ENCODE measurements around the gene PHF2.

The PHF2 gene

DNA sequence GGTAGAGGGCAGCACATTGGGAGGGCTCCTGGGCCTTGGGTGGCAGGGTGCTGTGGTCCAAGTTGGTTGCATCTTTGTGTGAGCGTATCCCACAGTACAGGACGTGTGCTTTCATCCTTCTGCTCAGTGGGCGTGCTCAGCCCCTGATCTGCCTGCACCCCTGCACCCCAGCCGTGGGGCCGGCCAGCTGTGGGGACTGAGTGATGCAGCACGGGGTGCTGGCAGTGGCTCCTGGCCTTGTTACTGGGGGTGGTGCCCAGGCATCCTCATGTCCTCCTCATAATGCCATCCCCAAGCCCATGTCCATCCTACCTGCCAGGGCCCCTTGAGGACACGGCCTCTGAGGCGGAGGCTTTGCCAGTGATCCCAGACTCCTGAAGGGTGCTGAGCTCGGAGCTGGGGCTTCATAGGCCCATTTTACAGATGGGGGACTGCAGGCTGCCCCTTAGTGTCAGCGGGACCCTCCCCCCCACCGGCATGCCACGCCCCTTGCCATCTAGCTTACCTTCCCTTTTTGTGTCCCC lies 100.7 kb downstream of the PHF2 start:
- CTCF ChIA-PET: no interaction called here
- no peak for DNase-seq (ENCODE audit: extremely low spot score)
- TF ChIP-seq ZNF384 (IDR thresholded peaks at IDR 0.05): no peak
- no peak for TF ChIP-seq FOXM1 (IDR thresholded peaks at IDR 0.05; ENCODE audit: borderline replicate concordance)
- no peak for TF ChIP-seq ELF4 (IDR thresholded peaks at IDR 0.05)
- TF ChIP-seq, protein P1, sequence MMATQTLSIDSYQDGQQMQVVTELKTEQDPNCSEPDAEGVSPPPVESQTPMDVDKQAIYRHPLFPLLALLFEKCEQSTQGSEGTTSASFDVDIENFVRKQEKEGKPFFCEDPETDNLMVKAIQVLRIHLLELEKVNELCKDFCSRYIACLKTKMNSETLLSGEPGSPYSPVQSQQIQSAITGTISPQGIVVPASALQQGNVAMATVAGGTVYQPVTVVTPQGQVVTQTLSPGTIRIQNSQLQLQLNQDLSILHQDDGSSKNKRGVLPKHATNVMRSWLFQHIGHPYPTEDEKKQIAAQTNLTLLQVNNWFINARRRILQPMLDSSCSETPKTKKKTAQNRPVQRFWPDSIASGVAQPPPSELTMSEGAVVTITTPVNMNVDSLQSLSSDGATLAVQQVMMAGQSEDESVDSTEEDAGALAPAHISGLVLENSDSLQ (IDR thresholded peaks at IDR 0.05): no peak
- no peak for TF ChIP-seq CTBP1 (IDR thresholded peaks at IDR 0.05; ENCODE audit: borderline replicate concordance)
- TF ChIP-seq L3MBTL2 (conservative IDR thresholded peaks at IDR 0.05): no peak
- TF ChIP-seq SP1 (IDR thresholded peaks at IDR 0.05): no peak
- POLR2A ChIA-PET: no interaction called here

DNA sequence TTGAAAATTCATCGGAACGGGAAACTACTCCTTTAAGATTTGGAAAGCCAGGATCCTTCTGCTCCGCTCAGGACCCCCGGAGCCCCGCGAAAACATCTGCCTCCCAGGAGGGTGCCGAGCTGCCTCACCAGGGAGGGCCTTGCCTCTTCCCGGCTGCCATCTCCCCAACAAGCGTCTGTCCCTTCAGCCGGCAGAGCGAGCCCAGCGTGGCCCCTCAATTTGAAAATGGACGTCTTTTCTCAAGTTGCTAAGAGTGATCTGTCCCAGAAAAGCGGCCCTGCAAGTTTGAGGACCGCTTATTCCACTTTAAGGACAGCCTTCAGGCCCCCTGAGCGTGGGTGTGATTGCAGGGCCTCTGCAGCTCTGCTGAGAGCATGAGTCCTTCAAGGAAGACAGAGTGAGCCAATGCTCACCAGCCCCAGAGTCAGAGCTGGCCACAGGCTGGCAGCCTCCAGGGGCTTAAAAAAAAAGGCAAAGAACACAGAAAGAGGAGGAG lies 101.3 kb downstream of the PHF2 start:
- CTCF ChIA-PET: no interaction called here
- POLR2A ChIA-PET: no interaction called here

DNA sequence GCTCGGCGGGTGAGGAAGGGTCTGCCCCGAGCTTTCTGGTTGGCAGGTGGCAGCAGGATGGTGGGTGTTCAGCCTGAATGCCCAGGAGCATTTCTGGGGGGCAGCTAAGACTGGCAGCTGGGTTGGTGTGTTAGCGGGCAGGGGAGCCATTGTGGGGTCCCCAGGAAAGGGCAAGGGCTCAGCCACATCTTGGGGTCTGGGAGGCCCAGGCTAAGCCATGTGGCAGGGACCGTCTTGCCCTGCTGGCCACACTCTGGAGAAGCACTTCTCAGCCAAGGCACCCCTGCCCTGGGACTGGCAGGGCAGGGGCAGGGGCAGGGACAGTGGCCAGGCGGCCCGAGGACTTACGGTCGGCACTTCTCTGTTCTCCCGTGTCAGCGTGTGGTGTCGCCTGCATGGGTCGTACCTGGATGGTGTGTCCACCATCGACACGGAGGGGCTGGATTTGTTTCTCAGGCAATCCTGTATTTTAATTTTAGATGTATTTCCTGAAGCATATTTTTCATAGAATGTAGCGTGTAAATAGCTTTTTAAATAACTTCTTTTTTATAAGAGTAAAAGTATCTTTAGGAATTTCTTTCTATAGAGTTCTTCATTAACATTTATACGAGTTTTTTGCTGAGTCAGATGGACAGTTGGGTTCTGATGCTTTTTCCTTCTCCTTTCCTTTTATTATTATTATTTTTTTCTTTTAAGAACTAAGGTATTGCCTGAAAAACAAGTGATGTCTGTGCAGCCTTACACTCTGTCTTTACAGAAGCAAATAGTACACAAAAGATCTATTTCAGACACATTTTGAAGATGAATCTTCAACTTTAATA lies 102.0 kb downstream of the PHF2 start:
- CTCF ChIA-PET: no interaction called here
- POLR2A ChIA-PET: no interaction called here
- TF ChIP-seq, protein P1 (IDR thresholded peaks at IDR 0.05): no peak
- TF ChIP-seq FOXK2 (IDR thresholded peaks at IDR 0.05) (no peak), LEF1 (IDR thresholded peaks at IDR 0.05; ENCODE audit: borderline replicate concordance) (no peak), CTBP1 (IDR thresholded peaks at IDR 0.05; ENCODE audit: borderline replicate concordance) (no peak), ZNF384 (IDR thresholded peaks at IDR 0.05) (no peak), NFRKB (IDR thresholded peaks at IDR 0.05) (no peak), SUZ12 (IDR thresholded peaks at IDR 0.05) (no peak), SP1 (IDR thresholded peaks at IDR 0.05) (no peak), HDGF (IDR thresholded peaks at IDR 0.05; ENCODE audit: borderline replicate concordance) (no peak), ARNT (IDR thresholded peaks at IDR 0.05) (no peak), FOXM1 (IDR thresholded peaks at IDR 0.05; ENCODE audit: borderline replicate concordance) (no peak), TARDBP (IDR thresholded peaks at IDR 0.05) (no peak), BHLHE40 (IDR thresholded peaks at IDR 0.05; ENCODE audit: borderline replicate concordance) (no peak), L3MBTL2 (conservative IDR thresholded peaks at IDR 0.05) (no peak), ELF4 (IDR thresholded peaks at IDR 0.05) (no peak), FOXA1 (IDR thresholded peaks at IDR 0.05) (no peak)
- no peak for DNase-seq (ENCODE audit: extremely low spot score)

More for the DNA sequence above, 101.3 kb downstream of the PHF2 start:
- TF ChIP-seq SP1 (IDR thresholded peaks at IDR 0.05) (no peak), NFRKB (IDR thresholded peaks at IDR 0.05) (no peak), TARDBP (IDR thresholded peaks at IDR 0.05) (no peak), HDGF (IDR thresholded peaks at IDR 0.05; ENCODE audit: borderline replicate concordance) (no peak), ZNF384 (IDR thresholded peaks at IDR 0.05) (no peak), BHLHE40 (IDR thresholded peaks at IDR 0.05; ENCODE audit: borderline replicate concordance) (no peak), FOXM1 (IDR thresholded peaks at IDR 0.05; ENCODE audit: borderline replicate concordance) (no peak), FOXK2 (IDR thresholded peaks at IDR 0.05) (no peak), ELF4 (IDR thresholded peaks at IDR 0.05) (no peak)
- no peak for DNase-seq (ENCODE audit: extremely low spot score)

DNA sequence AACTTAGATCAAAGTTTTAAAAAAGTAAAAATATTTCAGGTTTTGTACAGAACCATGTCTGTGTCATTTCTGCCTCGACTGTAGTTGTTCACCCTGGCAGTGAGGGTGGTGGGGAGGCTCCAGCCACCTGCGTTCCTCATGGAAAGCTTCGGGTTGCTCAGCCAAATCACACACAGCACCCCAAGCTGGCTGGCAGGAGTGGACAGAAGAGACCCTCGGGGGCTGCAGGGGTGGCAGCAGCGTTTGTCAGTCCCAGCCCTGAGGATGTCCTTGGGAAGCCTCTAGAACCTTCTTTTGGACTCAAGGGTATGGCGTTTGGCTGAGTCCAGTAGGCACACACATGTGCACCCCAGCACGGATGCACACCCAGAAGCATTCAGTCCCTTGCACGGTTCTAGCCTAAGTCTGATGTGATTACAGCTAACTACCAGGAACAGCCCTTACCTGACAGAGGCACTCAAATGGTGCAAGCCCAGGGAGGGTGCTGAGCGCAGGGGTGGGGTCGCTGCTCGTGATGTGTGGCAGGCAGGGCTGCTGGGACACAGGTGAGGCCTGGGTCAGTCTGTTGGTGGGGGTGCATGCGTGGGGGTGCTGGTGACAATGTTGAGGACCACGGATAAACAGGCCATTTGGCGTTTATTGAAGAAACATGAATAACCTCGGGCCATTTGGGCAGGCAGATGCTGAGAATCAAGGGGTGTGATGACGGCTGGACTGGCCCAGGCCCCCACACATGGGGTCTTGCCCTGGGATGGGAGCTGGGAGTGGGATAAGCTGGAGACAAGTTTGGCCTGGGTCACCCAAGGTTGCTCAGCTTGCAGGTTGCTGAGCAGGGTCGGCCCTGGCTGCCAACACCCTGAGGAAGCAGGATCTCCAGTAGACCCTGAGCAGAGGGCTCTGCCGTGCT lies 103.4 kb downstream of the PHF2 start:
- no peak for DNase-seq (ENCODE audit: extremely low spot score)
- no peak for TF ChIP-seq TARDBP (IDR thresholded peaks at IDR 0.05)
- CTCF ChIA-PET: interaction anchor here (0.5 to 1.0 kb wide), 5 partner anchors 78 to 526 kb away, joined by 3 to 6 read pairs (median 3); no protein-coding TSS in a partner anchor
- POLR2A ChIA-PET: no interaction called here

DNA sequence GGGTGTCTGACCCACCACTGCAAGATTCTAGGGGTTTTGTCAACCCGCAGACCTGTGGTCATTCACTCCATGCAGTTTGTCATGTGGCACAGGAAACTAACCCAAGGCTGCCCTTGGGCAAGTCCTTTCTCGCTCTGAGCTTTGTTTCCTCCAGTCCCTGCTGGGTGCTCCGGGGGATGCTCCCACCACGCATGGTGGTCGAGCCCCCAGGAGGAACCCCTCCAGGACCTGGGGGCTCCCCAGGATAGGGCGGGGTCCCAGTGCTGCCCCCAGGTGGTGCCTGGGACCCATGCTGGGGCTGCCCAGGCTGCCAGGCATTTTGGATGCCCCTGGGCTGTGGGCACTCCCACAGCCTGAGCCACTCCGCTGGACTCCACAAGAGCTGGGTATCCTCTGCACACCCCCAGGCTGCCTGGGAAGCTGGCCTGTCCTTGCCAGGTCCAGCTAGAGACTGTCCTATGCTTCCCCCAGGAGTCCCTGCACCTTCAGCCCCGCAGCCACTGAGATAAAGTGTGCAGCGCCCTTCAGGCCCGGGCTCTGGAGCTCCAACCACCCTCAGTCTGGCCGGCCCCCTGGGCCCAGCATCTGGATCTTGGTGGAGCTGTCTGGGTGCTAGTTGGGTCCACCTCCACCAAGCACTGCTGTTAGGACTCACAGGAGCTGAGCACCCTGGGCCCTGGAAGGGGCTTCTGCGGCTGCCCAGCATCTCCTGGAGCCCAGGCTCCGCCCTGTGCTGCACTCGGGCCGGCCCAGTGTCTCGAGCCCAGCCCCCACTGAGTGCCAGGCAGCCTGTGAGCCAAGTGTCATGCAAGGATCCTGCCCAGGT lies 104.3 kb downstream of the PHF2 start:
- CTCF ChIA-PET: interaction anchor here (0.9 to 2.8 kb wide), 4 partner anchors 283 to 526 kb away, joined by 3 to 14 read pairs (median 4); no protein-coding TSS in a partner anchor
- no peak for DNase-seq (ENCODE audit: extremely low spot score)

More for the DNA sequence above, 104.3 kb downstream of the PHF2 start:
- TF ChIP-seq CTBP1 (IDR thresholded peaks at IDR 0.05; ENCODE audit: borderline replicate concordance) (no peak), TARDBP (IDR thresholded peaks at IDR 0.05) (no peak), SUZ12 (IDR thresholded peaks at IDR 0.05) (no peak), BHLHE40 (IDR thresholded peaks at IDR 0.05; ENCODE audit: borderline replicate concordance) (no peak), NFRKB (IDR thresholded peaks at IDR 0.05) (no peak), ZNF384 (IDR thresholded peaks at IDR 0.05) (no peak), FOXK2 (IDR thresholded peaks at IDR 0.05) (no peak), FOXM1 (IDR thresholded peaks at IDR 0.05; ENCODE audit: borderline replicate concordance) (no peak), ARNT (IDR thresholded peaks at IDR 0.05) (no peak), SP1 (IDR thresholded peaks at IDR 0.05) (no peak), FOXA1 (IDR thresholded peaks at IDR 0.05) (no peak), LEF1 (IDR thresholded peaks at IDR 0.05; ENCODE audit: borderline replicate concordance) (no peak)
- TF ChIP-seq, protein P1 (IDR thresholded peaks at IDR 0.05): no peak
- POLR2A ChIA-PET: no interaction called here

Measured in HEK293T (cell line).